Sigmoid colon (tissue), 7 donors: ENCODE measurements around the gene DXO. TPM values are rescaled to one million over a fixed set of nuclear protein-coding genes. Genes with fewer than 3 reads are reported as not detected.

Experiments
- DNase-seq: peaks from one replicate; pipeline ENCODE4 v3.0.0-alpha.2; 2019
- H3K27ac ChIP-seq, 4 donors: fragments of 200-600 bp; sonication (generic); one replicate each; pipeline ENCODE4 v1.5.1; 2016 to 2019; ENCODE audit warnings: mild to moderate bottlenecking in 1 of 4
- H3K27me3 ChIP-seq, 3 donors: fragments of 200-600 bp; sonication (generic); one replicate each; pipeline ENCODE4 v1.5.1; 2019; ENCODE audit warnings: mild to moderate bottlenecking in 1 of 3
- H3K36me3 ChIP-seq, 4 donors: fragments of 200-600 bp; sonication (generic); one replicate each; pipeline ENCODE4 v1.5.1; 2016 to 2019
- H3K4me1 ChIP-seq, 4 donors: fragments of 200-600 bp; sonication (generic); one replicate each; pipeline ENCODE4 v1.5.1; 2017 to 2019
- H3K4me3 ChIP-seq, 4 donors: fragments of 200-600 bp; sonication (generic); one replicate each; pipeline ENCODE4 v1.5.1; 2017 to 2019; ENCODE audit warnings: mild to moderate bottlenecking in 2 of 4, moderate library complexity in 1 of 4
- H3K9me3 ChIP-seq, 4 donors: fragments of 200-600 bp in 3 of 4; sonication (generic) in 3 of 4; one replicate each; pipeline versions ENCODE4 v1.5.1 to v1.6.1; 2013 to 2019
- EP300 ChIP-seq, 4 donors: sonication (generic); formaldehyde crosslinking; IDR thresholded peaks; one replicate each; pipeline ENCODE4 v1.6.1; 2017; ENCODE audit warnings: antibody characterized with exemption in 4 of 4
- POLR2A ChIP-seq, 2 donors: fragments of 450-650 bp; IDR thresholded peaks; one replicate each; pipeline ENCODE4 v1.6.1; 2016; ENCODE audit warnings: antibody characterized with exemption in 2 of 2, mild to moderate bottlenecking in 2 of 2, moderate library complexity in 2 of 2
- POLR2AphosphoS5 ChIP-seq, 4 donors: sonication (generic); formaldehyde crosslinking; IDR thresholded peaks; one replicate each; pipeline ENCODE4 v1.6.1; 2017; ENCODE audit warnings: antibody characterized with exemption in 4 of 4
- WGBS, 2 donors: extraction: QIAGEN DNeasy Blood & Tissue Kit; methylation state at CpG; one replicate each; pipeline ENCODE4 v1.1.7; 2013; 5-methylcytosine and 5-hydroxymethylcytosine counted together
- intact Hi-C: fragments of 100-400 bp; cut with DNase I; formaldehyde crosslinking; loops from one replicate; pipeline ENCODE4 v1.15.1; 2023
- polyA plus RNA-seq, 3 donors: library from polyadenylated mRNA; stranded (reverse); fragments of 200-250 nt; gene quantifications; one replicate each; pipeline ENCODE4 v1.2.3, GENCODE V29; 2013
- total RNA-seq, 4 donors: library from RNA; depleted of rRNA; stranded (reverse); fragments of >200 nt; gene quantifications; one replicate each; pipeline ENCODE4 v1.1.0, GENCODE V29; 2016
- TF ChIP-seq, protein P1 (sequence below), 4 experiments: fragments of 450-650 bp in 3 of 4; fragments of 200-600 bp in 1 of 4; IDR thresholded peaks; one replicate each; pipeline ENCODE4 v1.5.1; 2016 to 2019; ENCODE audit warnings: antibody characterized with exemption in 4 of 4, mild to moderate bottlenecking in 3 of 4, moderate library complexity in 2 of 4
- donor health status: healthy with polysubstance abuse.
- donor health status: Bipolar disorder and iron deficiency.
- donor health status: healthy.

Gene DXO
- total and polyA plus RNA-seq, 7 donors: 8.4 to 22.7 (median 15.1) TPM

DNA sequence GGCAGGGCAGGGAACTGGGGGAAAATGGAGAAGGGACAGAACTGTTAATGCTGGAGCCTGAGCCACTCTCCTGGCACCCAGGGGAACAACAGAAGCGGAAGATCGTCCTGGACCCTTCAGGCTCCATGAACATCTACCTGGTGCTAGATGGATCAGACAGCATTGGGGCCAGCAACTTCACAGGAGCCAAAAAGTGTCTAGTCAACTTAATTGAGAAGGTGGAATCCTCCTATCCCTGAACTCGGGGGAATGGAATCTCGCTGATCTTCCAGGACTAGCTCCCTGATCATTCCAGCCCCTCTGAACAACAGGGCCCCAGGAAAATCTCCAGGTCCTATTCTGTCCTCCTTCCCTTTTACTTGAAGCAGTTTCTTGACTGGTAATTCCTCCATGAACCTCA is 24.1 kb downstream of the DXO start:
- WGBS, 2 donors: 91 to 95% methylated on average over 4 of the region's 4 CpGs
- intact Hi-C loops: no loop called here
- no peak for DNase-seq
- H3K4me1 ChIP-seq: peaks cover 0 to 23% (median 20%) of the 10 kb centered on the region in 4 donors
- TF ChIP-seq, protein P1, sequence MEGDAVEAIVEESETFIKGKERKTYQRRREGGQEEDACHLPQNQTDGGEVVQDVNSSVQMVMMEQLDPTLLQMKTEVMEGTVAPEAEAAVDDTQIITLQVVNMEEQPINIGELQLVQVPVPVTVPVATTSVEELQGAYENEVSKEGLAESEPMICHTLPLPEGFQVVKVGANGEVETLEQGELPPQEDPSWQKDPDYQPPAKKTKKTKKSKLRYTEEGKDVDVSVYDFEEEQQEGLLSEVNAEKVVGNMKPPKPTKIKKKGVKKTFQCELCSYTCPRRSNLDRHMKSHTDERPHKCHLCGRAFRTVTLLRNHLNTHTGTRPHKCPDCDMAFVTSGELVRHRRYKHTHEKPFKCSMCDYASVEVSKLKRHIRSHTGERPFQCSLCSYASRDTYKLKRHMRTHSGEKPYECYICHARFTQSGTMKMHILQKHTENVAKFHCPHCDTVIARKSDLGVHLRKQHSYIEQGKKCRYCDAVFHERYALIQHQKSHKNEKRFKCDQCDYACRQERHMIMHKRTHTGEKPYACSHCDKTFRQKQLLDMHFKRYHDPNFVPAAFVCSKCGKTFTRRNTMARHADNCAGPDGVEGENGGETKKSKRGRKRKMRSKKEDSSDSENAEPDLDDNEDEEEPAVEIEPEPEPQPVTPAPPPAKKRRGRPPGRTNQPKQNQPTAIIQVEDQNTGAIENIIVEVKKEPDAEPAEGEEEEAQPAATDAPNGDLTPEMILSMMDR (IDR thresholded peaks at IDR 0.05): no peak
- no peak for TF ChIP-seq POLR2AphosphoS5 (IDR thresholded peaks at IDR 0.05)
- no peak for TF ChIP-seq EP300 (IDR thresholded peaks at IDR 0.05)
- TF ChIP-seq POLR2A (IDR thresholded peaks at IDR 0.05): no peak
- H3K9me3 ChIP-seq: no peaks in the 10 kb centered on the region
- no peak overlapping the region for H3K27ac ChIP-seq
- peaks cover 0 to 19% (median 10%) of the 10 kb centered on the region in 4 donors for H3K36me3 ChIP-seq
- H3K4me3 ChIP-seq: no peak overlapping the region
- no peaks in the 10 kb centered on the region for H3K27me3 ChIP-seq

DNA sequence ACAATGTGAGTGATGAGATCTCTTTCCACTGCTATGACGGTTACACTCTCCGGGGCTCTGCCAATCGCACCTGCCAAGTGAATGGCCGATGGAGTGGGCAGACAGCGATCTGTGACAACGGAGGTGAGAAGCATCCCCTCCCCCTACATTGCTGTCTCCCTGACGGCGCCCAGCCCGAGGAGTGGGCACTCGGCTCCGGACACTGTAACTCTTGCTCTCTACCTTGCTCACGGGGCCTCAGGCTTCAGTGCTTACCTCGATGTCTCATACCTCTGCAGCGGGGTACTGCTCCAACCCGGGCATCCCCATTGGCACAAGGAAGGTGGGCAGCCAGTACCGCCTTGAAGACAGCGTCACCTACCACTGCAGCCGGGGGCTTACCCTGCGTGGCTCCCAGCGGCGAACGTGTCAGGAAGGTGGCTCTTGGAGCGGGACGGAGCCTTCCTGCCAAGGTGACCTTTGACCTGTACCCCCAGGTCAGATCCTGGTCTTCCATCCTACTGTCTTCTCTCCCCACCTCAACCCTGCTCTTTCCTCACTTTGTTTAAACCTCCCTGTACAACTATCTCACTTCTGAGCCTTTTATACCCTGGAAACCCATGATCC is 24.8 kb downstream of the DXO start:
- peaks cover 0 to 23% (median 20%) of the 10 kb centered on the region in 4 donors for H3K4me1 ChIP-seq
- WGBS, 2 donors: 91 to 93% methylated on average over 24 of the region's 24 CpGs
- intact Hi-C loops: no loop called here
- no peak overlapping the region for H3K4me3 ChIP-seq
- no peak for TF ChIP-seq POLR2A (IDR thresholded peaks at IDR 0.05)
- TF ChIP-seq, protein P1 (IDR thresholded peaks at IDR 0.05): no peak
- no peak for TF ChIP-seq EP300 (IDR thresholded peaks at IDR 0.05)
- no peak for TF ChIP-seq POLR2AphosphoS5 (IDR thresholded peaks at IDR 0.05)
- no peaks in the 10 kb centered on the region for H3K27me3 ChIP-seq
- peaks cover 0 to 12% (median 8%) of the 10 kb centered on the region in 4 donors for H3K36me3 ChIP-seq
- H3K27ac ChIP-seq: no peak overlapping the region
- no peak for DNase-seq
- no peaks in the 10 kb centered on the region for H3K9me3 ChIP-seq

DNA sequence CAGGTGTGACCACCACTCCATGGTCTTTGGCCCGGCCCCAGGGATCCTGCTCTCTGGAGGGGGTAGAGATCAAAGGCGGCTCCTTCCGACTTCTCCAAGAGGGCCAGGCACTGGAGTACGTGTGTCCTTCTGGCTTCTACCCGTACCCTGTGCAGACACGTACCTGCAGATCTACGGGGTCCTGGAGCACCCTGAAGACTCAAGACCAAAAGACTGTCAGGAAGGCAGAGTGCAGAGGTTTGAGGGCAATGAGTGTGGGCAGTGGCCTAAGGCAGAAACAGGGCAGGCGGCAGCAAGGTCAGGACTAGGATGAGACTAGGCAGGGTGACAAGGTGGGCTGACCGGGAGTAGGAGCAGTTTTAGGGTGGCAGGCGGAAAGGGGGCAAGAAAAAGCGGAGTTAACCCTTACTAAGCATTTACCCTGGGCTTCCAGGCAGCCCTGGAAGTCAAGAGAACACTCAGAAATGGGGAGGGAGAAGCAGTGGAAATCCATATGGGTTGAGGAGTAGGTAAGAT is 25.5 kb downstream of the DXO start:
- no peak for DNase-seq
- Histone ChIP-seq H3K4me3 (peak overlapping the region in 3 of 4 donors; percentile 20 to 22 (median 22)), H3K36me3 (peaks cover 0 to 5% (median under 1%) of the 10 kb centered on the region in 4 donors), H3K27ac (peak overlapping the region; percentile 79 to 83 (median 82)), H3K27me3 (no peaks in the 10 kb centered on the region), H3K9me3 (no peaks in the 10 kb centered on the region), H3K4me1 (peaks cover 0 to 23% (median 20%) of the 10 kb centered on the region in 4 donors)
- TF ChIP-seq POLR2A (IDR thresholded peaks at IDR 0.05): no peak
- no peak for TF ChIP-seq POLR2AphosphoS5 (IDR thresholded peaks at IDR 0.05)
- TF ChIP-seq EP300 (IDR thresholded peaks at IDR 0.05): no peak
- TF ChIP-seq, protein P1 (IDR thresholded peaks at IDR 0.05): no peak
- intact Hi-C loops: no loop called here
- WGBS, 2 donors: 74 to 76% methylated on average over 11 of the region's 11 CpGs

DNA sequence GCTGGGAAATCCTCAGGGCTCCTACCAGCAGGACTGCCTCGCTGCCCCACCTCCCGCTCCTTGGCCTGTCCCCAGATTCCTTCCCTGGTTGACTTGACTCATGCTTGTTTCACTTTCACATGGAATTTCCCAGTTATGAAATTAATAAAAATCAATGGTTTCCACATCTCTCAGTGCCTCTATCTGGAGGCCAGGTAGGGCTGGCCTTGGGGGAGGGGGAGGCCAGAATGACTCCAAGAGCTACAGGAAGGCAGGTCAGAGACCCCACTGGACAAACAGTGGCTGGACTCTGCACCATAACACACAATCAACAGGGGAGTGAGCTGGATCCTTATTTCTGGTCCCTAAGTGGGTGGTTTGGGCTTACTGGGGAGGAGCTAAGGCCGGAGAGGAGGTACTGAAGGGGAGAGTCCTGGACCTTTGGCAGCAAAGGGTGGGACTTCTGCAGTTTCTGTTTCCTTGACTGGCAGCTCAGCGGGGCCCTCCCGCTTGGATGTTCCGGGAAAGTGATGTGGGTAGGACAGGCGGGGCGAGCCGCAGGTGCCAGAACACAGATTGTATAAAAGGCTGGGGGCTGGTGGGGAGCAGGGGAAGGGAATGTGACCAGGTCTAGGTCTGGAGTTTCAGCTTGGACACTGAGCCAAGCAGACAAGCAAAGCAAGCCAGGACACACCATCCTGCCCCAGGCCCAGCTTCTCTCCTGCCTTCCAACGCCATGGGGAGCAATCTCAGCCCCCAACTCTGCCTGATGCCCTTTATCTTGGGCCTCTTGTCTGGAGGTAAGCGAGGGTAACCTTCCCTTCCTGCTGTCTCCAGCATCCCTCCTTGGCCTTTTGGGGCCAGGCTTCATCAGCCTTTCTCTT is 26.2 kb downstream of the DXO start, which contains the start of gene CFB:
CFB (plus strand) TSS at position 589 of the 863 bp plus-strand sequence; CDS start at position 716, 127 bp downstream.
- H3K27ac ChIP-seq: peak within 1 kb of the TSS; percentile 79 to 83 (median 82)
- TF ChIP-seq POLR2AphosphoS5 (IDR thresholded peaks at IDR 0.05) (peak in 3 of 4 donors; percentile 10 to 56 (median 39)), POLR2A (IDR thresholded peaks at IDR 0.05) (no peak), EP300 (IDR thresholded peaks at IDR 0.05) (no peak)
- TF ChIP-seq, protein P1 (IDR thresholded peaks at IDR 0.05): no peak
- no peaks in the 10 kb centered on the region for H3K36me3 ChIP-seq
- H3K9me3 ChIP-seq: no peaks in the 10 kb centered on the region
- peak within 1 kb of the TSS in 3 of 4 donors; percentile 20 to 22 (median 22) for H3K4me3 ChIP-seq
- H3K4me1 ChIP-seq: peaks cover 0 to 23% (median 20%) of the 10 kb centered on the region in 4 donors
- intact Hi-C loops: no loop called here
- H3K27me3 ChIP-seq: no peaks in the 10 kb centered on the region
- 10 to 38% methylated on average over 11 of the region's 11 CpGs for WGBS, 2 donors
- DNase-seq: peak; percentile 93
